NT2/D1 (cell line): ENCODE measurements around the gene RFC4.

Source experiments
- DNase-seq: peaks from one replicate; pipeline ENCODE4 v3.0.0-alpha.2; 2011; ENCODE audit warnings: low read depth, low spot score
- H3K27me3 ChIP-seq: 2 replicates; pipeline ENCODE4 v1.6.0; 2011; ENCODE audit warnings: mild to moderate bottlenecking; ENCODE audit not compliant: insufficient read length, insufficient read depth
- H3K36me3 ChIP-seq: 2 replicates; pipeline ENCODE4 v1.6.1; 2011; ENCODE audit warnings: mild to moderate bottlenecking, low read length, mixed read lengths; ENCODE audit not compliant: insufficient read depth, insufficient read length
- H3K4me1 ChIP-seq: 2 replicates; pipeline ENCODE4 v1.5.1; 2011; ENCODE audit not compliant: insufficient read depth, insufficient read length
- H3K4me3 ChIP-seq: 2 replicates; pipeline ENCODE4 v1.5.1; 2011; ENCODE audit warnings: low read depth; ENCODE audit not compliant: insufficient read length
- H3K9ac ChIP-seq: 2 replicates; pipeline ENCODE4 v1.6.0; 2011; ENCODE audit warnings: low read depth; ENCODE audit not compliant: insufficient read length
- H3K9me3 ChIP-seq: 2 replicates; pipeline ENCODE4 v1.5.1; 2011; ENCODE audit warnings: mild to moderate bottlenecking, low read length; ENCODE audit not compliant: insufficient read depth
- SUZ12 ChIP-seq: IDR thresholded peaks from 2 replicates; pipeline ENCODE4 v1.6.1; 2011; ENCODE audit not compliant: insufficient read length, insufficient read depth; ENCODE audit errors: extremely low read depth
- YY1 ChIP-seq: IDR thresholded peaks from 2 replicates; pipeline ENCODE4 v1.6.1; 2011; ENCODE audit not compliant: insufficient read length, insufficient read depth
- ZNF274 ChIP-seq: IDR thresholded peaks from 2 replicates; pipeline ENCODE4 v1.6.1; 2011; ENCODE audit warnings: mild to moderate bottlenecking, low read depth, low read length

The RFC4 gene

GRCh38 chr3:186783731-186784515 is 22.4 kb downstream of the RFC4 start:
- H3K4me1 ChIP-seq, result no peaks in the 10 kb centered on the region
- H3K36me3 ChIP-seq, result peaks cover 55% of the 10 kb centered on the region
- no peak for TF ChIP-seq YY1
- TF ChIP-seq ZNF274, result no peak
- TF ChIP-seq SUZ12, result no peak
- H3K9me3 ChIP-seq, result no peaks in the 10 kb centered on the region
- DNase-seq, result no peak
- H3K27me3 ChIP-seq, result no peaks in the 10 kb centered on the region
- peak overlapping the region; percentile 100 for H3K9ac ChIP-seq
- peak overlapping the region; percentile 99 for H3K4me3 ChIP-seq

- H3K36me3 ChIP-seq, result peaks cover 48% of the 10 kb centered on the region
- DNase-seq, result peak; percentile 86
- peak within 1 kb of the TSS; percentile 100 for H3K9ac ChIP-seq
- TF ChIP-seq SUZ12, result no peak
- no peak for TF ChIP-seq YY1
- TF ChIP-seq ZNF274, result no peak
- no peaks in the 10 kb centered on the region for H3K9me3 ChIP-seq
- no peaks in the 10 kb centered on the region for H3K27me3 ChIP-seq
- H3K4me1 ChIP-seq, result no peaks in the 10 kb centered on the region
- peak within 1 kb of the TSS; percentile 99 for H3K4me3 ChIP-seq
Observed at GRCh38 chr3:186783058-186783730, 23.1 kb downstream of the RFC4 start, which contains the start of gene EIF4A2. TSS of gene EIF4A2 (plus strand) at chr3:186783577. CDS start at chr3:186783611, 34 bp downstream.

GRCh38 chr3:186782542-186783057 is 23.7 kb downstream of the RFC4 start:
- DNase-seq, result no peak
- no peaks in the 10 kb centered on the region for H3K4me1 ChIP-seq
- H3K9ac ChIP-seq, result peak overlapping the region; percentile 100
- peak overlapping the region; percentile 99 for H3K4me3 ChIP-seq
- H3K27me3 ChIP-seq, result no peaks in the 10 kb centered on the region
- peaks cover 42% of the 10 kb centered on the region for H3K36me3 ChIP-seq
- TF ChIP-seq ZNF274 (no peak), SUZ12 (no peak), YY1 (no peak)
- H3K9me3 ChIP-seq, result no peaks in the 10 kb centered on the region

- Histone ChIP-seq H3K36me3 (peaks cover 8% of the 10 kb centered on the region), H3K4me1 (no peaks in the 10 kb centered on the region), H3K9me3 (no peaks in the 10 kb centered on the region), H3K9ac (no peak overlapping the region), H3K27me3 (no peaks in the 10 kb centered on the region), H3K4me3 (no peak overlapping the region)
- no peak for DNase-seq
- TF ChIP-seq YY1, result no peak
- TF ChIP-seq SUZ12, result no peak
- TF ChIP-seq ZNF274, result no peak
Observed at GRCh38 chr3:186779204-186779603, 27.1 kb downstream of the RFC4 start.

- TF ChIP-seq SUZ12 (no peak), ZNF274 (no peak), YY1 (no peak)
Observed at GRCh38 chr3:186775999-186776398, 30.3 kb downstream of the RFC4 start.

GRCh38 chr3:186772701-186773417 is 33.4 kb downstream of the RFC4 start:
- no peaks in the 10 kb centered on the region for H3K9me3 ChIP-seq
- H3K27me3 ChIP-seq, result peaks cover 5% of the 10 kb centered on the region
- H3K9ac ChIP-seq, result peak overlapping the region; percentile 47
- no peak for TF ChIP-seq SUZ12
- TF ChIP-seq YY1, result no peak
- TF ChIP-seq ZNF274, result no peak
- H3K36me3 ChIP-seq, result no peaks in the 10 kb centered on the region
- DNase-seq, result no peak
- peaks cover 9% of the 10 kb centered on the region for H3K4me1 ChIP-seq
- H3K4me3 ChIP-seq, result no peak overlapping the region

More at GRCh38 chr3:186775999-186776398, 30.3 kb downstream of the RFC4 start:
- DNase-seq, result peak; percentile 90
- peaks cover 5% of the 10 kb centered on the region for H3K27me3 ChIP-seq
- peaks cover 9% of the 10 kb centered on the region for H3K4me1 ChIP-seq
- H3K36me3 ChIP-seq, result no peaks in the 10 kb centered on the region
- H3K4me3 ChIP-seq, result no peak overlapping the region
- peak overlapping the region; percentile 59 for H3K9ac ChIP-seq
- no peaks in the 10 kb centered on the region for H3K9me3 ChIP-seq

GRCh38 chr3:186772281-186772694 is 34.0 kb downstream of the RFC4 start:
- no peak overlapping the region for H3K4me3 ChIP-seq
- no peak for DNase-seq
- TF ChIP-seq YY1 (no peak), SUZ12 (no peak), ZNF274 (no peak)
- no peak overlapping the region for H3K9ac ChIP-seq
- no peaks in the 10 kb centered on the region for H3K36me3 ChIP-seq
- no peaks in the 10 kb centered on the region for H3K9me3 ChIP-seq
- peaks cover 5% of the 10 kb centered on the region for H3K27me3 ChIP-seq
- H3K4me1 ChIP-seq, result peaks cover 9% of the 10 kb centered on the region
